GM18511 (cell line): ENCODE results near the gene WBP2.

Source experiments
- ATAC-seq: cut with Tn5 transposase; IDR thresholded peaks from one replicate; pipeline ENCODE4 v1.9.1; 2021; ENCODE audit warnings: mild to moderate bottlenecking, moderate library complexity; ENCODE audit not compliant: unreplicated experiment

Gene WBP2

GRCh38 chr17:75831032-75831571 lies 24.0 kb downstream of the WBP2 start:
- ATAC-seq: no peak

GRCh38 chr17:75830164-75831031 lies 24.7 kb downstream of the WBP2 start:
- no peak for ATAC-seq

DNA sequence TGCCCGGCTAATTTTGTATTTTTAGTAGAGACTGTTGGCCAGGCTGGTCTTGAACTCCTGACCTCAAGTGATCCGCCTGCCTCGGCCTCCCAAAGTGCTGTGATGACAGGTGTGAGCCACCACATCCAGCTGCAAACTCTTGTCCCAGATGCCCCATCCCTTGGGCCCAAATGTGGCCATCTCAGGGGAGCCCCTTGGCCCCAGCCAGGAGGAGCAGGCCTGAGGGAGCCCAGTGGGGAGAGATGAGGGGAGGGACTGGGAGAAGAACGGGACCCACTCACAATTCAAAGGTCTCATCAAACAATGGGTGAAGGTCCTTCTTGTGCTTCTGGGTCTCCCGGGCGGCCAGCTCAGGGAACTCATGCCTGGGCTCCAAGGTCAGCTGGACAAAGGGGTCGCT lies 25.4 kb downstream of the WBP2 start:
- ATAC-seq: no peak

DNA sequence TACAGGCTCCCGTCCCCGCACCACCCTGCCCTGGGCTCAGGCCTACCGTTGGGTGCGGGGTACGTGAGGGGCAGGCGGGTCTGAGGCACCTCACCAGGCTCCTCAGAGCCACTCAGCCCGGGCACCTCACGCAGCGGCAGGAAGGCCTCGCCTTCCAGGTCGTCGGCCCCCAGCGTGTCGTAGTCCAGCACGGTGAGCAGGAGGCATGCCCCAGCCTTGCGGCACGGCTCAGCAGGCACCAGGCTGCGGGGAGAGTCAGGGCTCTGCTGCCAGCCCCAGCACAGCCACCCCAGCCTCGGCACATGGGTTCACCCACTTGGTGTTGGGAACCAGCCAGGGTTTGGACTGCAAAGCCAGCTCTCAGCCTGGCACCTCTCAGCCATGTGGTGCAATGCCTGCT lies 26.4 kb downstream of the WBP2 start:
- ATAC-seq: no peak

- no peak for ATAC-seq
Observed at GRCh38 chr17:75828076-75828400, 27.1 kb downstream of the WBP2 start.

DNA sequence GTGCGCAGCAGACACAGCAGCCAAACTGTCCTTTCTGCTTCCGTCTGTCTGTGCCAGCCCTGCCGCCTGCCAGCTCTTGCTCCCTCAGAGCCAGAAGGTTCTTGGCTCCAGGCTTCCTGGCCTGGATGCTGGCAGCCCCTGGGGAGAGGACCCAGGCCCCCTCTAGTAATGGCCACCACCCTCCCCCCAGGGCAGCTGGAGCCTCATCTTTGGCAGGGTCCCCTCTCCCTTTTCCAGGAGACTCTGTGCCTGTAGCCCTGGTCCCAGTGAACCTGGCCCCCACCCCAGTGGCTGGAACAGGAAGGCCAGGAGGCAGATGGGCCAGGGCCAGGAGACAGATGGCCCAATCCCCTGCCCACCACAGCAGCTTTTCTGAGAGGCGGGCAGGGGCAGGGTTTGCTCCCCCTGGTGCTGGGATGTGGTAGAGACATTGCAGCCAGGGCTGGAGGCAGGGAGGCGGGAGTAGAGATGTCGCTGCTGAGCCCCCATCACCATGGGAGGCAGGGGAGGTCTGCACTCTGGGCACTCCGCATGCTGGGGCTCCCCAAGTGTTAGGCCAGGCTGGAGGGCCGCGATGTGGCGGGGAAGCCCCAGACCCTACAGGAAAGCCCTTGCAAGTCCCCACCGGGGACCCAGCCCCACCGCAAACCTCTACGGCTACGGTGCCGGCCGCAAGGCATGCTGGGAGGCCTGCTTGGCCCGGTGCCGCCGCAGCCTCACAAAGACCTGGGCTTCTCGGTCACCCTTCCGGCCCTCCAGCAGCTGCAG lies 27.6 kb downstream of the WBP2 start:
- peak; percentile 79 for ATAC-seq

- no peak for ATAC-seq
Observed at GRCh38 chr17:75826561-75827307, 28.4 kb downstream of the WBP2 start.

DNA sequence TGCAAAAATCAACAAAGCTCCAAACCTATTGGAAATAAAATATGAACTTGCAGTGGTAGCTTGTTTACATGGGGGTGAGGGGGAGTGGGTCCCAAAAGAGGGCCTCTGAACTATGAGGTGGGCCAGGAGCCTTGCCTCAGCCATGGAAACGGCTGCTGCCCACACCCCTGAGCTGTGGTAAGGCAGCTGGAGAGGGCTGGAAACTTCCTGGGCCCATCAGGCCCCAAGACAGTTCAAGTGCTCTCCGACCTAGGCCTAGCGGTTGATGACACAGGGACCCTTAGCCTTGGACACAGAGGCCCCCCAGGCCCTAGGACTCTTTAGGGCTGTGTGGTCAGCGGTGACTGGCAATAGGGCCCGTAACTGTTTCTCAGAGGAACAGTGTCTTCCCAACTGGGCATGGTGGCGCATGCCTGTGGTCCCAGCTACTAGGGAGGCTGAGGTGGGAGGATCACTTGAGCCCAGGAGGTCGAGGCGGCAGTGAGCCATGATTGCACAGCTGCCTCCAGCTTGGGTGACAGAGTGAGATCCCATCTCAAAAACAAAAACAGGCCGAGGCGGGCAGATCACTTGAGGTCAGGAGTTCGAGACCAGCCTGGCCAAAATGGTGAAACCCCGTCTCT lies 29.3 kb downstream of the WBP2 start:
- no peak for ATAC-seq

DNA sequence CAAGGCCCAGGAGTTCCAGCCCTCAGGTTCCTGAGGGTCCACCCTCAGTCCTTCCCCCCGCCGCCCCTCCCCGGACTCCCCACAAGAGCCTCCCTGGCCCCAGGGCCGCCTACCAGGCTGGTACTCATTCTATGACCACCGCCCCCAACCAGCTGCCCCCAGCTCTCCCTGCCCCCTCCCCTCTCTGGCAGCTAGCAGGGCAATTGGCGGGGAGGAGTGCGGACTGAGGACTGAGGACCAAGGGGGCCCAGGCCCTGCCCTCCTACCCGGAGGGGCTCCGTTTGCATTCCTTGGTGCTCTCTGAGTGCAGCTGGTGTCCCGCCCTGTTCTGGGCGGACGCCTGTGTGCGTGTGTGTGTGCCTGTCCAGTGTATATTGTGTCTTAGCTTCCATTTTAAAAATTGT lies 30.0 kb downstream of the WBP2 start:
- ATAC-seq: no peak

DNA sequence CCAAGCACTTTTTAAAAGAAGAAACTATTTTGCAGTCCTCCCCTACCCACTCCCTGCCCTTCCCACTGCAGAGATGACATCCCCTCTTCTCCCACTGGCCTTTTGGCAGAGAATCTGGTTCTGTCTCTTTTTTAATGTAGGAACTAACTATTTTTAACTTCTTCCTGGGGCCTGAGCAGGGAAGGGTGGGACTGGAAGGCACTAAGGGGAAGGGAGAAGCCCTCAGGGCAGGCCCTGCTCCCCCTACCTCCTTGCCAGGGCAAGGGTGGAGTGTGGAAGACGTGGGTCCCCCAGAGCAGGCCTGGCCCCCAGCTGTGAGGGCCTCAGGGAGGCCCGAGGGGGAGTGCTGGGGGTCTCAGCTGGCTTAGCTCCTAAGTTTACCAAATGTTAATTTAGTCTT lies 30.5 kb downstream of the WBP2 start:
- no peak for ATAC-seq

GRCh38 chr17:75824050-75824552 lies 31.0 kb downstream of the WBP2 start:
- no peak for ATAC-seq

DNA sequence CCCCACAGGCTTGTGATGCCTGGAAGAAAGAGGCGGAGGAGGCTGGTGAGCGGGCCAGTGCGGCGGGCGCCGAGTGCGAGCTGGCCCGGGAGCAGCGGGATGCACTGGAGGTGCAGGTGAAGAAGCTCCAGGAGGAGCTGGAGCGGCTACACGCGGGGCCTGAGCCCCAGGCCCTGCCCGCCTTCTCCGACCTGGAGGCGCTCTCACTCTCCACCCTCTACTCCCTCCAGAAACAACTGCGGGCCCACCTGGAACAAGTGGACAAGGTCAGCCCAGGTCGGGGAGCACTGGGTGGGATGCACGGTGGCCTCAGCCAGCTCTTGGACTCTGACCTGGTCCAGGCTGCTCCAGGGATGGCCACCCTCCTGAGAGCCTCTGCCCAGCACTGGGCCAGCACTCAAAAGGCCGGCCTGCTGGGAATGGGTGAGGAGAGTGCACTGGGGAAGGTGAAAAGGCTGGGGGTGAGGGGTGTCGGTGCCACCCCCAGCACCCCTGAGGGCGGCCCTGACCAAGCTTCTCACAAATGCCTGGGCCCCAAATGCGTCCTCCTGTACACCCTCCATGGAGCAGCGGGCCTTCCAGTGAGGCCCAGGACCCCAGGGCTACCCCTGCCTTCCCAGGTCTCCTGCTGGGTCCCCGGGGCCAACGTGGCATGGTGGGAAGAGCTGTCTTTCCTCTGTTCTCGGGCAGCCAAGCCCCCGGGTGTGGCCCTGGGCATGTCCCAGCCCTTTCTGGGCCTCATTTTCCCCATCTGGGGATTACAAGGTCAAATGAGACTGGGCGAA lies 31.7 kb downstream of the WBP2 start:
- ATAC-seq: no peak

DNA sequence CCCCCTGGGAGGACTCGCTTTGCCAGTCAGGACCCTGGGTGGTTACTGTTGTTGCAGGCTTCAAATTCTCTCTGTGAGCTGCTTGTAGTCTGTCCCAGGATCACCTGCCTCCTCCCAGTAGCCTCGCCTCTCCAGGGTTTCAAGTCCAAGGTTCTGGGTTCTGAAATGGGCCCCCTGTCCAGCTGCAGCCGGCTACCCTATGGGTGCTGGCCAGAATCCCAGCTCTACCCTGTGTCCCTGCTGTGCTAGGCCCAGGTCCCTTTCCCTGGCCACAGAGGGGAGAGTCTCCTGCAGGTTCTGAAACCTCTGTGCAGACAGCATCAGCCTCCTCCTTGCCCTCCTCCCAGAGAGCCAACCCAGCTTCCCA lies 32.4 kb downstream of the WBP2 start:
- ATAC-seq: no peak

GRCh38 chr17:75822119-75822799 lies 32.9 kb downstream of the WBP2 start:
- no peak for ATAC-seq

DNA sequence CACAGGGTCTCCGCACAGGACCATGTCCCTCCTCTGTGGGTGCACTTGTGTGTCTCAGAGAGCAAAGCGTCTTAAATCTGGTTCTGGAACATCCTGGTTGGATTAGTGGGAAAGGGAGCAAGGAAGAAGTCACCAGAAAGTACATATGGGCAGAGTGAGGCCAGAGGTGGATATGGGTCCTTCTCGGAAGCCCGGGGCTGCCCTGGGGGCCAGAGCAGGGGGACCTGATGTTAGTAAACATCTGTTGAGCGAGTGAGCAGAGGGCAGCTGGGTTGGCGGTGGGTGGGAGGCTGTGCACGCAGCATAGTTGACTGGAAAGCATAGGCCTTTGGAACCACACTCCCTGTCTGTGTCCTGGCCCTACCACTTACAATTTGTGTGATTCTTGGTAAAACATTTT lies 33.6 kb downstream of the WBP2 start:
- no peak for ATAC-seq

GRCh38 chr17:75820094-75821080 lies 34.7 kb downstream of the WBP2 start:
- ATAC-seq: no peak

- ATAC-seq: no peak
Observed at GRCh38 chr17:75819678-75820077, 35.5 kb downstream of the WBP2 start.

GRCh38 chr17:75819116-75819515 lies 36.0 kb downstream of the WBP2 start:
- ATAC-seq: no peak
